Coronary artery (tissue), 2 donors: ENCODE data around the gene COL4A6.

Source experiments
- DNase-seq: peaks from one replicate; pipeline ENCODE4 v3.0.0-alpha.2; 2017; ENCODE audit warnings: low spot score
- H3K27ac ChIP-seq, 2 donors: fragments of 200-600 bp; sonication (generic); one replicate each; pipeline ENCODE4 v1.5.1; 2016 to 2019
- H3K4me3 ChIP-seq: fragments of 200-600 bp; sonication (generic); 2 replicates; pipeline ENCODE4 v1.5.1; 2016; ENCODE audit warnings: mild to moderate bottlenecking, moderate library complexity
- TF ChIP-seq, protein P1 (sequence below): fragments of 200-600 bp; sonication (generic); IDR thresholded peaks from one replicate; pipeline ENCODE4 v1.5.1; 2019; ENCODE audit warnings: antibody characterized with exemption

COL4A6 gene

GRCh38 chrX:108261549-108262203, 176.5 kb downstream of the COL4A6 start:
- TF ChIP-seq, protein P1, sequence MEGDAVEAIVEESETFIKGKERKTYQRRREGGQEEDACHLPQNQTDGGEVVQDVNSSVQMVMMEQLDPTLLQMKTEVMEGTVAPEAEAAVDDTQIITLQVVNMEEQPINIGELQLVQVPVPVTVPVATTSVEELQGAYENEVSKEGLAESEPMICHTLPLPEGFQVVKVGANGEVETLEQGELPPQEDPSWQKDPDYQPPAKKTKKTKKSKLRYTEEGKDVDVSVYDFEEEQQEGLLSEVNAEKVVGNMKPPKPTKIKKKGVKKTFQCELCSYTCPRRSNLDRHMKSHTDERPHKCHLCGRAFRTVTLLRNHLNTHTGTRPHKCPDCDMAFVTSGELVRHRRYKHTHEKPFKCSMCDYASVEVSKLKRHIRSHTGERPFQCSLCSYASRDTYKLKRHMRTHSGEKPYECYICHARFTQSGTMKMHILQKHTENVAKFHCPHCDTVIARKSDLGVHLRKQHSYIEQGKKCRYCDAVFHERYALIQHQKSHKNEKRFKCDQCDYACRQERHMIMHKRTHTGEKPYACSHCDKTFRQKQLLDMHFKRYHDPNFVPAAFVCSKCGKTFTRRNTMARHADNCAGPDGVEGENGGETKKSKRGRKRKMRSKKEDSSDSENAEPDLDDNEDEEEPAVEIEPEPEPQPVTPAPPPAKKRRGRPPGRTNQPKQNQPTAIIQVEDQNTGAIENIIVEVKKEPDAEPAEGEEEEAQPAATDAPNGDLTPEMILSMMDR, result no peak
- H3K4me3 ChIP-seq, result no peak overlapping the region
- no peak overlapping the region for H3K27ac ChIP-seq
- DNase-seq, result no peak

DNA sequence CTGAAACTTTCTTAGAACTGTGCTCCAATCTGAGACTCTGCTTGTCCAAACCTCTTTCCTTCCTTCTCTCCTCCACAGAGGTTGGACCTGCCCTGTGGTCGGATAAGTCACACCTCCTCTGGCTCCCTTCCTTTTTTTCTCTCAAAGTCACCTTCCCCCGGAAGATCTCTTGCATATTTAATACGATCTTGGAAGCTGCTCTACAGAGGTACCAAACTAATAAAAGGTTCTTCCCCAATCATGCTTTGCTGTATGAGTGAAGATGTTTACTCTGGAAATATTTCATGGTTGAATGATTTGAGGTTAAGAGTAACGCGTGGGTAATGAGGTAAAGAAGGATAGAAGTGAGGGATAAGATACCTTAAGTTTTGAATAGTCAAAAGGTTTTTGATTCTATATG, 180.7 kb downstream of the COL4A6 start:
- Histone ChIP-seq H3K4me3 (no peak overlapping the region), H3K27ac (no peak overlapping the region)
- no peak for DNase-seq
- TF ChIP-seq, protein P1, result no peak

DNA sequence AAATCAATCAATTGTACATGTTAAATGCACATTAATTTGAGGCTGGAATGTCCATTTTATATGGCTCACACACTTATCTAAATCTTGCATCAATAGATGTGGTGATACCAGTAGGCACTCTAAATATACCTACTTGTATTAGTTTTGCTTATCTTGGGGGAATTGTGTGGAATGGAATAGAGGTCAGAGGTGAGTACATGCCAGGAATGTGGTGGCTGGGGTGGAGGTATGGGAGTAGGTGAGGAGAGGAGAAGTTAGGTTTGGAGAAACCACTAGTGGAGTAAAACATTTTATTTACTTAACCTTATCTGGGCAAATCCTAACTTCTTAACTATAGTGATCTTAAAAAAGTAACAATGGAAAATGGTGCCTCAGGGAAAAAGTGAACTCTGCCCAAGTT, 183.6 kb downstream of the COL4A6 start:
- no peak for DNase-seq
- Histone ChIP-seq H3K27ac (no peak overlapping the region), H3K4me3 (no peak overlapping the region)
- TF ChIP-seq, protein P1, result no peak

DNA sequence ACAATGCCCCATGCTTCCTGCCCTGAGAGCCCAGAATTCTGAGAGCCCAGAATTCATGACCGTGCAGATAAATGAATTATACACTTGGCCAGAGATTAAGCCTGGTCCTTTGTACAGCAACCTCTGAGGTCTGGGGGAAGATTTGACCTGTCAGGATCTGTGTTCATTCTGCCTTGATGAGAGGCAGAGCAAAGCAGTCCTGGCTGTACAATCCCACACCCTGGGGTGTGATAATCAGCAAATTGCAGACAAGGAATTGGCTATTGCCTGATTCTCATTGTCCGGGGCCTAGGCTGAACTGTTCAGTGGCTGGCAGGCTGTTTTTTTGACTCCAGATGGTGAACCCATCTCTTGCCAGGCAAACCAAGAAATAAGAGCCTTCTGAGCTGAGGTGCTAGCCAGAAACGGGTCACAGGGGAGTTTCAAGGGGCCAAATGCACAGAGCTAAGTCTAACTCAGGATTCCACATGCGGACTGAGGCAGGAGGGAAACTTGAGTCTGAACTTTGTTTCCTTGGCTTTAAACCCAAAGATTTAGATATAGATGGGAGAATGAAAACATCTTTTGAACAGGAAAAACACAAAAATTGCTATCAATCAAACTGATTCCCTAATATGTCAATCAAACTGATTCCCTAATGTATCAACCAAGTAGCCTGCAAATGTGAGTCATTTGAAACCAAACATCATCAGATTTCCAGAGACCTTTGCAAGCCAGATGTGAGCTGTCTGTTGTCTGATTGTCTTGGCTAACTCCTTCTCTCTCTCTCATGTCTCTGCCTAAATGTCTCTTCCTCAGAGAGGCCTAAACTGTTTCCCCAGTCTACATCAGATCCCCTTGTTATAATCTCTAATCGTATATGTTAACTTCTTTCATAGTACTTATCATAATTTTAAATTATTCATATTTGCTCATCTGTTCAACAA, 187.3 kb downstream of the COL4A6 start:
- no peak for DNase-seq

GRCh38 chrX:108246304-108246954, 191.8 kb downstream of the COL4A6 start:
- TF ChIP-seq, protein P1, result no peak
- DNase-seq, result no peak
- Histone ChIP-seq H3K4me3 (no peak overlapping the region), H3K27ac (no peak overlapping the region)

More for the DNA sequence above, 187.3 kb downstream of the COL4A6 start:
- Histone ChIP-seq H3K4me3 (no peak overlapping the region), H3K27ac (no peak overlapping the region)
- TF ChIP-seq, protein P1, result no peak

- TF ChIP-seq, protein P1, result no peak
- no peak overlapping the region for H3K4me3 ChIP-seq
- no peak for DNase-seq
Measured at GRCh38 chrX:108245462-108245861, 192.8 kb downstream of the COL4A6 start.

More at GRCh38 chrX:108245462-108245861, 192.8 kb downstream of the COL4A6 start:
- H3K27ac ChIP-seq, result no peak overlapping the region
